RKO (cell line): ENCODE measurements around the gene CABP2.
A peak's percentile ranks its signal among the peaks of the same experiment; 100 is the strongest.
"Not testable (repeated sequence)": the region's sequence is repeated elsewhere in the genome, so short reads cannot be mapped to it uniquely, and the experiment has no call there.

Experiments used
- DNase-seq: peaks from one replicate; pipeline ENCODE4 v3.0.0-alpha.2; 2016; ENCODE audit warnings: low spot score

The CABP2 gene

GRCh38 chr11:67522844-67523555 lies at the start of gene CABP2:
CABP2 (minus strand) TSS chr11:67523446; CDS start chr11:67523326, 120 bp downstream.
- DNase-seq, result no peak

GRCh38 chr11:67572747-67573419 lies 49.6 kb upstream of the CABP2 start:
- DNase-seq, result peak; percentile 73

- no peak for DNase-seq
Observed at GRCh38 chr11:67572305-67572704, 49.1 kb upstream of the CABP2 start.

- no peak for DNase-seq
Observed at GRCh38 chr11:67571443-67571842, 48.2 kb upstream of the CABP2 start.

GRCh38 chr11:67564230-67564629 lies 41.0 kb upstream of the CABP2 start:
- no peak for DNase-seq

- DNase-seq, result peak; percentile 83
Observed at GRCh38 chr11:67563705-67564114, 40.5 kb upstream of the CABP2 start.

- no peak for DNase-seq
Observed at GRCh38 chr11:67562963-67563704, 39.9 kb upstream of the CABP2 start.

GRCh38 chr11:67561971-67562619 lies 38.8 kb upstream of the CABP2 start:
- no peak for DNase-seq

- DNase-seq, result no peak
Observed at GRCh38 chr11:67558084-67558772, 35.0 kb upstream of the CABP2 start.

- no peak for DNase-seq
Observed at GRCh38 chr11:67556244-67556643, 33.0 kb upstream of the CABP2 start.

GRCh38 chr11:67551697-67552096 lies 28.5 kb upstream of the CABP2 start:
- DNase-seq, result not testable (repeated sequence)

GRCh38 chr11:67551127-67551526 lies 27.9 kb upstream of the CABP2 start:
- no peak for DNase-seq

- no peak for DNase-seq
Observed at GRCh38 chr11:67548555-67549110, 25.4 kb upstream of the CABP2 start.

- not testable (repeated sequence) for DNase-seq
Observed at GRCh38 chr11:67548112-67548511, 24.9 kb upstream of the CABP2 start.

- no peak for DNase-seq
Observed at GRCh38 chr11:67545280-67545679, 22.0 kb upstream of the CABP2 start.

GRCh38 chr11:67544616-67545242 lies 21.5 kb upstream of the CABP2 start:
- DNase-seq, result no peak

GRCh38 chr11:67543585-67543984 lies 20.3 kb upstream of the CABP2 start:
- no peak for DNase-seq

GRCh38 chr11:67542971-67543370 lies 19.7 kb upstream of the CABP2 start:
- DNase-seq, result no peak

GRCh38 chr11:67542169-67542568 lies 18.9 kb upstream of the CABP2 start:
- no peak for DNase-seq

GRCh38 chr11:67541198-67541597 lies 18.0 kb upstream of the CABP2 start:
- DNase-seq, result no peak

- no peak for DNase-seq
Observed at GRCh38 chr11:67539550-67539949, 16.3 kb upstream of the CABP2 start.
